HG02588 (cell line): Measurements from ENCODE around the gene PDF.

Experiments used
- ATAC-seq: cut with Tn5 transposase; IDR thresholded peaks from one replicate; pipeline ENCODE4 v1.9.1; 2021; ENCODE audit warnings: mild to moderate bottlenecking, moderate library complexity; ENCODE audit not compliant: unreplicated experiment

The PDF gene

DNA sequence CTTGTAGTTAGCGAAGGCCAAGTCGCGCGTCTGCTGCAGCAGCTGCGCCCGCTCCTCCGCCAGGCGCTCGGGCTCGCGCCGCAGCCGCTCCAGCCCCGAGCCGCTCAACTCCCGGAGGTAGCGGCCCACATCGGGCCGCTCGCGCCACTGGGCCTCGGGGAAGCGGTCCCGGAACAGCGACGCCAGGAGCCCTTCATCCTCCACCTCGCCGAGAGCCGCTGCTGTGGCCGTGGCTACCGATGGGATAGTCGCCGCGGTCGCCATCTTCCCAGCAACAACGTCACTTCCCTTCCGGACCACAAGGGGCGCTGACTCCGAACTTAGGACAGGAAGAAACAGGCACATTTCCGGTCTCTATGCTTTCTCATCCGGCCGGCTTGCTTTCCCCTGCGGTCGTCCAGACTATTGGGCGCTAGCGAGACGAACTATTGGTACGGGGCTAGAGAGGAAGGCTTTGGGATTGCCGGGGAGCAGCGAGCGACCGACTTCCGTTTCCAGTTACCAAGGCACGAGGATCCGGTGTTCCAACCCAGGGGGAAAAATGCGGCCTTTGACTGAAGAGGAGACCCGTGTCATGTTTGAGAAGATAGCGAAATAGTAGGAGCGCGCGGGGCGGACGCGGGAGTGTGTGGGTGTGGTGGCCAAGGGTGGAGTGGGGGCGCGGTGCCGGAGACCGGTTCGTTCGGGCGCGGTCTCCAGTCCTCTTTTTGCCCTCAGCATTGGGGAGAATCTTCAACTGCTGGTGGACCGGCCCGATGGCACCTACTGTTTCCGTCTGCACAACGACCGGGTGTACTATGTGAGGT lies 9.1 kb upstream of the PDF start, which contains the start of the genes COG8 and NIP7:
Gene COG8, minus strand, starts transcription at position 276 of the 806 bp plus-strand sequence. Its CDS starts 12 bp downstream, at position 264.
Gene NIP7, plus strand, starts transcription at position 484 of the 806 bp plus-strand sequence. Its CDS starts 58 bp downstream, at position 542.
- peak; percentile 90 for ATAC-seq

DNA sequence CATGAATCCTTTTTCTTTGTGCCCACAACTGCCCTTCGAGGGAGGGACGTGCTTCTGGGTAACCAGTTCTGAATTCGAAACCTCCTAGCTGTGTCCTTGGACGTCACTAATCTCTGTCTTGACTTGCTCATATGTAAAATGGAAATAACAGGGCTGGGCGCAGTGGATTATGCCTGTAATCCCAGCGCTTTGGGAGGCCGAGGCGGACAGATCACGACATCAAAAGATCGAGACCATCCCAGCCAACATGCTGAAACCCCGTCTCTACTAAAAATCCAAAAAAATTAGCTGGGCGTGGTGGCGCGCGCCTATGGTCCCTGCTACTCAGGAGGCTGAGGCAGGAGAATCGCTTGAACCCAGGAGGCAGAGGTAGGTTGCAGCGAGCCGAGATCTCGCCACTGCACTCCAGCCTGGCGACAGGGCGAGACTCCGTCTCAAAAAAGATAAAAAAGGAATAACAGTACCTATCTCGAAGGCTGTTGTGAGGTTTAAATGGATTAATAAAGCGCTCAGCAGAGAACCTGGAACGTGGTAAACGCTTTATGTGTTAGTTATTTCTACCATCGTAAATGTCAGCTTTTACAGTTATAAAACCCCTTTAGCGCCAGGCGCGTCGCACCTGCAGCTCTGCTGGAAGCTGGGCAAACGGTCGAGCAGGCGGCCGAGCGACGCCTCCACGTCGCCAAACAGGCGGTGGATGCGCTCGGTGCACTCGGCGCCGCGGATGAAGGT lies 8.3 kb upstream of the PDF start:
- ATAC-seq: no peak

DNA sequence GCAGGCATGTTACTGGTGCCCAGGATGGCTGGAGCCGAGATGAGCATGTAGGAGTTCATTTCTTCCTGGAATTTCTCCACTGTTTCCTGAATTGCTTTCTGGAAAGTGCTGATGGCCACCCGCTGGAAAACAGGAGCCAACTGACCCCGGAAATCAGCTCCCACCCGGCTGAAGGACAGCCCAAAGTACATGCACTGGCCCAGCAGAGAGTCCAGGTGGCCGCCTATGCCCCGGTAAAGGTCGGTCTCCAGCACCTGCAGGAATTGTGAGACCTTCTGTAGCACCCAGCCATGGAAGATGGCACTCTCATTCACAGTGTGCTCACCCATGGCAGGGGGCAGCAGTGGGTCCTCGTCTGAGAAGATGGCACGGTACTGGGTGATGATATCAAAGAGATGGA lies 4.3 kb upstream of the PDF start:
- ATAC-seq: no peak

DNA sequence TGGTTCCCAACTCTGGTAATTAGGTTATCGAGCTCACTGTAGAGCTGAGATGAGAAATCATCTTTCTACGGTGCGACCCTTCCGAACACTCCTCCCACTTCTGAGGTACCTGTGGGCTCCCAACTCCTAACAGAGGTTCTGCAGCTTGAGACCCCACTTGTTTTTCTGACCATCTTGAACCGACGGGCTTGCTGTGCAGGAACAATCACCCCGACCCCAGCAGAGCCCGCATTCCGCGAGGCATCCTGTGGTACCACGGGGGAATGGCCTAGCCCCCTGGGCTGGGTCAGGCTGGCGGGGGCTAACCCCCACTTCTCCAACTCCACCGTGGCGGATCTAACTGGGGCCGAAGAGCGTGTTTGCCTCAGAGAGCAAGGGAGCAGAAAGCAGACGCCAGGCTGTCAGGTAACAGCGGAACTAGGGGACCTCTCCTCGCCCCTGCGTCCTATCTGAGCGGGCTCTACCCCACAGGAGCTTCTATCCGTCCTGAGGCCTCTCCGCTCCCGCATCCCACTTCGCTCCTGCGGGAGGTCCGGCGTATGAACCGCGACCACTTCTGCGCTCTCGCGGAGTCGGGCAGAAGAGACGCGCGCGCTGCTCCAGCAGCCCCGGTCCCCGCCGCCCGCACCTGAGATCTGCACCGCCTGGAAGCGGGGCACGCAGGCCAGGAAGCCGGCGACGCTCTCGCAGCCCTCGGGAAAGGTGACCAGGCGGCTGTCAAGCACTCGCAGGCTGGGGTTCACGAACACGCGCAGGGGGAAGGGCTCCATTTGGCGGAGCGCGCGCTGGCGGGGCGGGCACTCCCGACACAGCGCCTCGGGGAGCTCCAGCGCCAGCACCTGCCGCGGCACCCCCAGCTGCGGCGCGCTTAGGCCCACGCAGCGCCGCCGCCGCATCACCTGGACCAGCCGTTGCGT lies 761 bp downstream of the PDF start:
- ATAC-seq: peak; percentile 33

DNA sequence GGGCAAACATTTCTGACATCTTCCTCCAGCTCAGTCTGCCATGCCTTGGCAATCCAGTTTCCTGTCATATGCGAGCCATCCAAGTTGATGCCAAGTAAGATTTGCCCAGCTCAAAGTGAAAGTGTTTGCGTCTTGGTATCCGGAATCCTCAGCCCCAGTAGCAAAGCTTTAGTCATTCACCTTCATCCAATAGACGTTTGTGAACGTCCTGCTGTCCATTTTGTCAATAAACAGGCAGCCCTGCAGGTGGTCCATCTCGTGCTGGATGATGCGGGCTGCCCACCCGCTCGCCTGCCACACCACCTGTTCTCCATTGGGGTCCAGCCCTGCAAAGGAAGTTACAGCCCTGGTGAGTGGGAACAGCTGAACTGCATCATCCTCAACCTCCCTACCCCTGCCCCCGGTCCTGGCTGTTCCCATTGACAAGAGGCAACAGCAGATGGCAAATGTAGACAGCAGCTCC lies 1.5 kb downstream of the PDF start:
- ATAC-seq: no peak

DNA sequence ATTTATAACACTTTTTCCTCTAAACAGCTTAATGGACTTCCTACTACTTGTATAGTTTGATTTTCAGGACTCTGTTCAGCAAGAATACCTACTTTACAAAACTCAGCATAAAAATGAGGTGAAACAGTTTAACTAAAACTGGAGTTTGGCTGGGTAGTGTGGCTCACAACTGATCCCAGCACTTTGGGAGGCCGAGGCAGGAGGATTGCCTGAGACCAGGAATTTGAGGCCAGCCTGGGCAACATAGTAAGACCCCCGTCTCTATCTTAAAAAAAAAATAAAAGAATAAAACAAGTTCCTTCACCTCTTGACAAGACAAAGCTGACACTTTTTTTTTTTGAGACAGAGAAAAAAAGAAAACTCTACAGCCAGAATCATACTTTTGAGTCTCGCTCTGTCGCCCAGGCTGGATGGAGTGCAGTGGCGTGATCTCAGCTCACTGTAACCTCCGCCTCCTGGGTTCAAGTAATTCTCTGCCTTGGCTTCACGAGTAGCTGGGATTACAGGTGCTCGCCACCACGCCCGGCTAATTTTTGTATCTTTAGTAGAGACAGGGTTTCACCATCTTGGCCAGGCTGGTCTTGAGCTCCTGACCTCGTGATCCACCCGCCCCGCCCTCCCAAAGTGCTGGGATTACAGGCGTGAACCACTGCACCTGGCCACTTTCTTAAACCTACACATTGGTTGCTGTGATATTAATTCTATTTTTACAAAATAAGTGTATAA lies 2.6 kb downstream of the PDF start:
- ATAC-seq: no peak

DNA sequence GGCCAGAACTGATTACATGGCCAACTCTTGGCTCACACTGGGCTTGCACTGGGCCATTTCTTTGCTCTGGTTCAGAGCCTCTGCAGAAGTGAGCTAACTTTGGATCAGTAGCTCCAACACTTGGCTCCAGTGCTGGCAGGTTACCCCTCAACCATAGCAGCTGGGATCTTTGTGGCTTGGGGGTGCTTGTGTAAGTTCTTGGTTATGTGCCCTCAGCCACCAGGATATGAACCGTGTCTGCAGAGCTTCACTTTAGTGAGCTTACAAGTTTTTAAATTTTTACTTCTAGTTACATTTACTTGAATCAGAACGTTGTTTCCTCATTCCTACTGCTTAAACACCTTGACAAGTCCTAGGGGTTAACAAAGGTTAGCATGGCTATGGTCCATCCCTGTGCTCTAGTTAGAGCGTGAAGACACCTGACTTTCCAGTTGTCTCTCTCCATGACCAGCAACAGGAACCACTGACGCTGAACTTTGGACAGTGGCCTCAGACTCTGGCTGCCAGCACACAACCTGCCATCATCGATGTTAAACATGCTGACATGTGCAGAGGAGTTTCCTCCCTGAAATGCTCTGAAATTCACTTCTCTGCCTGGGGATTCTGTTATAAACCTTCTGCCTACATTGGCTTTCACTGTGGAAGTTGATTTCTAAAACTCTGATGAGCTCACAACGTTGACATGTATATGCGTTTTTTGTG lies 4.1 kb downstream of the PDF start:
- ATAC-seq: no peak

DNA sequence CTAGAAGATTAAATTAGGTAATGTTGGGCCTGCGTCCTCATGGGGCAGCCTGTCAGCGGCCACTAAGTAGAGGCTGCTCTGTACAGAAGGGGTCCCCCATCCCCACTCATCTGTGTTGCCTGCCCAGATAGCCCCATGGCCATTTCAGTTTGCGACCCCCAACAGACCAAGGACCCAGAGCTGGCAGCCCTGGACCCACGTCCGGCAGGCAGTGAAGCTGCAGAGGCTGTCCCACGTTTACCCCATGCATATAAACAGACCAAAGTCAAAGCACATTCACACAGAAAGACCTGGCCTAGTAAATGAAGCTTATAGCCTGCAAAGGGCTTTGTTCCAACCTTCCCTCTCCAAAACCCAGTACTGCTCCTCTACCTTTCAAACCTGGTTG lies 4.6 kb downstream of the PDF start:
- ATAC-seq: no peak

DNA sequence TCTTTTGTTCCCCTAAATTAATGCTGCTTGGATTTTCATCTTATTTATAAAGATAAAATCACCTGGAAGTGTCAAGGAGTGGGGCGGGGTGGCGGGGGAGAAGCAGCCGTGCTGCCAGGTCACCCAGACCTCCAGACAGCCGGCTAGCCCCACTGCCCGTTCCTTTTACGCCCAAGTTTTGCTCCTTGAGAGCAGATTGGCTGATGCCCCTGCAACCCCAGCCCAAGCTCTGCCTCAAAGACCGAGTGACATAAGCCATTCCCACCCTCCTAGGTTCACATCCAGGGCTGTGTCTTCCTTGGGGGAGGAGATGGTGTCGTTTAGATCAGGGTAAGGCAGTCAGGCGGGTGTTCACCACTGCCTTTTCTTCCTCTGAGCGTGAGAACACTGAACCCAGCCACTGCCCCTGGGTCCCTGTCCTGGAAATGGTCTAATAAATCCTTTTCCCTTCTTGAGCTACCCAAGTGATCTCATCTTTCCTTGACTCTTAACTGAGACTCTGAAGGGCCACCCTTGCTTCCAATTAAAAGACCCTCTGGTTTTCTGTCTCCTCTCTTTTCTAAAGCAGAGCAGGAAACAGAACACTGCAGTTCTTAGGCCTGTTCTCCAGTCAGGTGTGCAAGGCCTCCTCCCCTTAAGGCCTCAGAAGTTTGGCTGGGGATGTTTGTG lies 5.7 kb downstream of the PDF start:
- ATAC-seq: no peak

DNA sequence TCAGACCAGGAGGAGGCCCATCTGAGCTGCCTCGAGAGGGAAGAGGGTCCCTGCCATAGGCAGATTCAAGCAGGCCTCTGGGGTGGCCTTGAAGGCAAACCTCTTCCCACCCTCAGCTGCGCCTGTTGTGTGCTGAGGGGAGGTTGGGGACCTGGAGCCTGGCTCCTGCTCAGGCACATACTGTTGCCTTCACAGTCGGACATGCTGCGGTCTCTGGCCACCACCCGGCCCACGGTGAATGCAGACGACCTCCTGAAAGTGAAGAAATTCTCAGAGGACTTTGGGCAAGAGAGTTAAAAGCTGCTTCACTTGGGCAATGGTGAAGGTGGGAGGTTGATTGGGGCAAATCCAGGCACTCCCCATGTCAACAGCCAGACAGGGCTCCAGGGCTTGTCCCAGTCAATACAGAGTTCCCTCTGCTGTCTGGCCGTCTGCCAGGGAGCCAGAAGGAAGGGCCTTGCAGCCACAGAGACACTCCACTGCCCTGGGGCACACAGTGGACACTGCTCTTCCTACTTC lies 6.3 kb downstream of the PDF start:
- no peak for ATAC-seq

DNA sequence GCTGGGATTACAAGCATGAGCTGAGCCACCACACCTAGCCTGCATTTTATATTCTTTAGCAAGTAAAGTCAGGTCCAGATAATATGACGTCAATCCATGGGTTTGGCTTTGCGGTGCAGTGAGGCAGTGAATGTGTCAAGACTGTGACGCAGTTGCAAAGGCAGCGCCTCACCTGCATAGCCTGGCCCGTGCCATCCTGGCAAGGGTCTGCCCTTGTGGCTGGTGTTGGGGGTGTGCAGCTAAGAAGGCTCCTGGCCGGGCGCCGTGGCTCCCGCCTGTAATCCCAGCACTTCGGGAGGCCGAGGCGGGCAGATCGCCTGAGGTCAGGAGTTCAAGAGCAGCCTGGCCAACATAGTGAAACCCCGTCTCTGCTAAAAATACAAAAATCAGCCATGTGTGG lies 7.0 kb downstream of the PDF start:
- ATAC-seq: no peak

DNA sequence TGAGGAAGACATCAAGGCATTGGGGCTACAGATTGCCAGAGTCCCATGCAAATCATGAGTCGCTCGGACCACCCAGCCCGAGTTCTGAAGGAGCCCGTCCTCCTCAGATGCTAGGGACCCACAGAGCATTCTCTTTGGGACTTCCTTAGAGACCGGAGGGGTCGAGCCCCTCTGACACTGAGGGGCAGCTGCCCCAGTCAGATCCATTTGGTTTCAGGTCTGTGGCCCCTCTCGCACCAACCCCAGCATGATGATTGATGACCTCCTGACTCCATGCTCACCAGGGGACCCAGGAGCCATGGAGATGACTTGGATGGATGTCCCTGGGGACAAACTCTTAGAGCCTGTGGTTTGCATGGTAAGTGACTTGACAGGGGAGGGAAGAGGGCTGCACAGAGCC lies 8.0 kb downstream of the PDF start:
- ATAC-seq: no peak

DNA sequence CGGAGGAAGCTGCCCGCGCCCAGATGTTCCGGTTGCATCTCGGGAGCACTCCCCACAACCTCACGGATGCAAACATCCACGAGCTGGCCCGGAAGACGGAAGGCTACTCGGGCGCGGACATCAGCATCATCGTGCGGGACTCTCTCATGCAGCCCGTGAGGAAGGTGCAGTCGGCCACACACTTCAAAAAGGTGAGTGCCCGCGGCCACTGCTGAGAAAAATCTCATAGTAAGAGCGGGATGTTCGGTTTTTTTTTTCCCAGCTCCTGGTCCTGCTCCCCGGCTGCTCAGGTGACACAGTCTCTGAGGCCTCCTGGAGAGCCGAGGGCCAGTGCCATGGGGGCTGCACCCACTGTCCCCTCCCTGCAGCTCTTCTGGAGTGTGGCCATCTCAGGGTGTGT lies 9.3 kb downstream of the PDF start:
- no peak for ATAC-seq

DNA sequence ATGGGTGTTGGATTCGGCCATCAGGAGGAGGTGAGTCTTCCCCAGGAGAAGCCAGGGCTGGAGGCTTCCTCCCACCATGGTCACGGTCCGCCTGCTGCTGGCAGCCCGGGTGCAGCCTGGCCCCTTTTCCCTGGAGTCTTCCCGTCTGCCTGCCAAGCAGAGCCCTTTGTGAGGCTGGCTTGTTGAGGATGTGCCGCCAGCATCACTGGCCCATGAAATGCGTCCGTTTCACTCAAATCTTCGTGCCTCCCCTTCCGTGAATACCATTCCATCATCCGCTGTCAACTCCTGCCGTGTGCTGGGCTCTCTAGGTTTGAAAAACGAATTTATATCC lies 9.7 kb downstream of the PDF start:
- ATAC-seq: no peak

DNA sequence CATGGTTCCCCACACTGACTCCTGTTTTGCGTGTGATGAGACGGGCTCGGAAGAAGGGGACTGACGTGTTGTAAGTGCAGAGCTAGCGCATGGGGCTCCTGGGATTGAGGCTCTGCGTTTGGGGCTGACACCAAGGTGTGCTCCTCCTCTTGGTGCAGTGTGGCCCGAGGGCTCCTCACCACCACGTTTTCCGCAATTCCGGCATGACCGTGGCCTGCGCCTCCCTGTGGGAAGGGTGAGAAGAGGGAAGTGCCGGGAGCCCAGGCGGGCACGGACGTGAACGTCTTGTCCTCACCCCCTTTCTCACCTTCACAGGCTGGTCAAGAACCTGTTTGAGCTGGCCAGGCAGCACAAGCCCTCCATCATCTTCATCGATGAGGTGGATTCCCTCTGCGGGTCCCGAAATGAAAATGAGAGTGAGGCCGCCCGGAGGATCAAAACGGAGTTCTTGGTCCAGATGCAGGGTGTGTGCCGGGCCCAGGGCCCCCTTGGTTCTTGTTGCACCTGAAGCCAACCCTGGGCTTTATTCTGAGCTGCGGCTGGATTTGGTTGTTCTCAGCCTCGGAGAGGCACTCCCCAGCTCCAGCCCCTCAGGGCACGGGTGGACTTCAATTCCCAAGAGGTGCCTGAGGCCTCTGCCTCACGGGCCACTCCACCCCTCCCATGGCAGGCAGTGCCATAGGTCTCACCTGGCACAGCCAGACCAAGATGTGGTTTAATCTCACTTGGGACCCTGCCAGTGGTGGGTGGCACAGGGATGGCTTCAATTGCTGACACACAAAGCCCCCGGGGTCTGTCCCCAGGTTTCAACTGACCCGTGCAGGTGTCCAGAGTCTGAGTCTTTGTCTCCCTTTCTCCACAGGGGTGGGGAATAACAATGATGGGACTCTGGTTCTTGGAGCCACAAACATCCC lies 10.3 kb downstream of the PDF start:
- no peak for ATAC-seq

DNA sequence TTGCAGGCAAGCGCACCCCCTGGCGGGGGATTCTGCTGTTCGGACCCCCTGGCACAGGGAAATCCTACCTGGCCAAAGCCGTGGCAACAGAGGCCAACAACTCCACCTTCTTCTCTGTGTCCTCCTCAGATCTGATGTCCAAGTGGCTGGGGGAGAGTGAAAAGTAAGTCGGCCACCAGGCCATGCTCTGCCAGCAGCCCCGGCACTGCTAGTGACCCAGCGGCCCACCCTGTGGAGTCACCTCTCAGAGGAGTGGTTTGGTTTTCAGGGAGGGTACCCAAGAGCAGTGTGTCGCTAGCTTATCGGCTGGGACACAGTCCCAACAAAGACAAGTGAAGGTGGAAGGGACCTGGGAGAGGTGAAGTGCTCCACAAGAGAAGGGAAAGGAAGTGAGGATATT lies 11.0 kb downstream of the PDF start:
- no peak for ATAC-seq

DNA sequence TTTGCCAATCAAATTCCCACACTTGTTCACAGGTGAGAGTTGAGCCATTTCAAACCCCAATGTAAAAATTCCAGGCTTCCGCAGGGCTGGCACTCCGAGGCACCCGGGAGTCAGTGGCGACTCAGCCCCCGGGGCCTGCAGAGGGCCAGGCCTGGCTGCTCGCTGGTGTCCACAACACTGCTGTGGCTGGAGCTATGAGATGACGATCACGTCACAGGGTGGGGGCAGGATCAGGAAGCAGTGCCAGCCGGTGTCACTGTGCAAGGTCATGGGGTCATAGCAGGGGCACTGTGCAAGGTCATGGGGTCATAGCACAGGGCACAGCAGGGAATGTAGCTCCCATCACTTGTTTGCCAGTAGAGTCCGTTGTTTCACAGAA lies 11.5 kb downstream of the PDF start:
- no peak for ATAC-seq
